ENCODE measurements around the gene MACC1. TPM values are rescaled to one million over a fixed set of nuclear protein-coding genes. Genes with fewer than 3 reads are reported as not detected.

Gene MACC1, protein sequence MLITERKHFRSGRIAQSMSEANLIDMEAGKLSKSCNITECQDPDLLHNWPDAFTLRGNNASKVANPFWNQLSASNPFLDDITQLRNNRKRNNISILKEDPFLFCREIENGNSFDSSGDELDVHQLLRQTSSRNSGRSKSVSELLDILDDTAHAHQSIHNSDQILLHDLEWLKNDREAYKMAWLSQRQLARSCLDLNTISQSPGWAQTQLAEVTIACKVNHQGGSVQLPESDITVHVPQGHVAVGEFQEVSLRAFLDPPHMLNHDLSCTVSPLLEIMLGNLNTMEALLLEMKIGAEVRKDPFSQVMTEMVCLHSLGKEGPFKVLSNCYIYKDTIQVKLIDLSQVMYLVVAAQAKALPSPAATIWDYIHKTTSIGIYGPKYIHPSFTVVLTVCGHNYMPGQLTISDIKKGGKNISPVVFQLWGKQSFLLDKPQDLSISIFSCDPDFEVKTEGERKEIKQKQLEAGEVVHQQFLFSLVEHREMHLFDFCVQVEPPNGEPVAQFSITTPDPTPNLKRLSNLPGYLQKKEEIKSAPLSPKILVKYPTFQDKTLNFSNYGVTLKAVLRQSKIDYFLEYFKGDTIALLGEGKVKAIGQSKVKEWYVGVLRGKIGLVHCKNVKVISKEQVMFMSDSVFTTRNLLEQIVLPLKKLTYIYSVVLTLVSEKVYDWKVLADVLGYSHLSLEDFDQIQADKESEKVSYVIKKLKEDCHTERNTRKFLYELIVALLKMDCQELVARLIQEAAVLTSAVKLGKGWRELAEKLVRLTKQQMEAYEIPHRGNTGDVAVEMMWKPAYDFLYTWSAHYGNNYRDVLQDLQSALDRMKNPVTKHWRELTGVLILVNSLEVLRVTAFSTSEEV
- 0.04 TPM for polyA plus RNA-seq (ENCODE audit: insufficient read length)

DNA sequence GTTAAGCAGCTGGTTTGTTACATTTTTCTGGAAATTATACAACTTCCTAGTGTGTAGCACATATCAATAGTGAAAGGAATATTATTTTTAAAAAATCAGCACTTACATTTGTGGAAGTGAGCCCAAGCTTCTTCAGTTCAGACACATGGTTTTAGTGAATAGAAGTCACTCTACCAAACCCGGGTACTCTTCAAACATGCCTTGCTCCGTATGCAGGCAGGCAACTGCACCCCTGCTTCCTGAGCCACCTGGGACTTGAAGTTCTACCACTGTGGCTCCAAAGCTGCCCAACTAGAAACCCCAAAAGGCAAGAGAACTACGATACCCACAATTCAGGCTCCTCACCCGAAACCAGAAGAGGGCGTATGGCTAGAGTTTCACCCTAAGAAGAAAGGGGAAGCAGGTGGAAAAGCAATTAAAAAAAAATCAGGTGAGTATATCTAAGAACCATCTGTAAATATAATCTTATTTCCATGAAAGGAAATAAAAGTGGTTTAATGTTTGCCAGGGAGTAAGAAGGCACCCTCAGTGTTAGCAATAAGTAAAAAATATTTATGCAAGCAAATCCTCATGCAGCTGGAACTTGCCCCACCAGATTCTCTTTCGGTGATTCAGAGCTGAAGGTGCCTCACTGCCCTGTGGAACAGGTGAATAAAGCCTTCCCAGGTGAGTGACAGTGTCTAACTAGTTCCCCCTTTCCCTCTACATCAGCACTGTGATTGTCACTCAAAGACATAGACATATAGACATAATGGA lies at the start of gene MACC1:
Gene MACC1, minus strand, starts transcription at position 192 of the 756 bp plus-strand sequence. CDS start 55,522 bp downstream, outside the sequence.
- DNase-seq (ENCODE audit: low read depth): no peak

DNA sequence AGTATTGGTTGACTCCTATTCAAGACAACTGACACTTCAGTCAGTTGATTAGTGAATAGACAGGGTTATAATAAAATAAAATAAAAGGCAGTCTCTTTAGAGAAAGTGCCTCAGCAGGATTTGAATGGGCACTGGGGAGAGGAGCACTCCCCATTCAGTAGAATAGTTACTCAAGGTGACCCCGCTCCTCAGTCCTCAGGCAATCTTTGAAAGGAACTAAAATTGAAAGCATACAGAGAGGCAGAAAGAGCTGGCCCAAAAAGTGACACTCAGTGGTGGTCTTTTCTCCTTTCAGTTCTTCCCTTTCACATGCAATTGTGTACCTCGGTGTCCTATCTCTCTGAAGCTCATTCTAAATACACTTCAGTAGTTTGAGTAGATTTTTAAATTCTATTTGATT lies 47.4 kb upstream of the MACC1 start:
- DNase-seq (ENCODE audit: low read depth): no peak

DNA sequence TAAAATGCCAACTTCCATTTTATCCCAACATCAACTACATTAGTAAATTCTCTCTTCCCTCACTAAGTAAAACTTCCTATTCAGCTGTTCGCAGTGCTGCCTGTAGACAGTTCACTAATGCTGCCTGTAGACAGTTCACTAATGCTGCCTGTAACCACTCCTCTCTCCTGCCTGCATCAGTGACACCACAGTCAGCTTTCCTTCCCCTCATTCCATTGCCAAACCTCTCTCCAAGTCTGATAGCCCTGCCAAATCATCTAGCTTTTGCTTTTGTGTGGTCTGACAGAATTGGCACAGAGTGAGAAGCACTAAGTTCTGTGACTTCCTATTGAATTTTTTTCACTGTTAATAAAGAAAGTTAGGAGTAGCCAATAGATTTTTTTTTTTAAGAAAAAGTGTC lies 43.0 kb upstream of the MACC1 start:
- DNase-seq (ENCODE audit: low read depth): no peak

DNA sequence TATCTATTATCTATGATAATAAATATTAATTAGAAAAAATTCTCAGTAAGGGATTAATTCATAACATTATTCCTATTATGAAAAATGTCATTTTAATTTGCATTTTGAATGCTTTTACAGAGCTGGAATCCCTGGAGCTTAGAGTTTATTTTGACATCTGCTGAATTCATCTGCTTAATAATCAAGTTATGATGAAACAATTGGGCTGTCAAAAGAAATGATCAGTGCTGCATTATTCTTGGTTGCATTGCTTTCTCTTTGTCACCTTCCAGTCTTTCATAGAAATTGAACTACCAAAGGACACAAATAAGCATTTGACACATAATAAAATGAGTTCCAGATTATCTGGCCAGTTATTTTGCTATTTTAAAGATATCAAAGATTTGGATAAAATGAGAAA lies 40.0 kb upstream of the MACC1 start:
- DNase-seq (ENCODE audit: low read depth): no peak

DNA sequence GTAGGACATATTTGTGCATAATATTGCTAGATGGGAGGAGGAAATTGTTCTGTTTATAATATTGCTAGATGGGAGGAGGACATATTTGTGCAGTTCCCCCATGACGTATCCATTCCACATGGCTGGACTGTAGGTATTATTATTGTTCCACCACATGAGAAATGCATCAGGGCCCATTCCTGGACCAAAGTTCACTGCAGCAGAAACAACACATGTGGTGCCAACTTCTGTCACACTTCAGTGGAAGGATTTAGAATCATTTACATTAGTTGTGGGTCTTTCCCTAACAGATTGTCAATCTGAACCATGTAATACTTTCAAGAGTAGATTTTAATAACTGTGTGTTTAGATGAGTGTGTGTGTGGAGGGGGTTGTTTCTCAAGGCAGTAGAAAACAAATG lies 32.7 kb upstream of the MACC1 start:
- DNase-seq (ENCODE audit: low read depth): no peak

DNA sequence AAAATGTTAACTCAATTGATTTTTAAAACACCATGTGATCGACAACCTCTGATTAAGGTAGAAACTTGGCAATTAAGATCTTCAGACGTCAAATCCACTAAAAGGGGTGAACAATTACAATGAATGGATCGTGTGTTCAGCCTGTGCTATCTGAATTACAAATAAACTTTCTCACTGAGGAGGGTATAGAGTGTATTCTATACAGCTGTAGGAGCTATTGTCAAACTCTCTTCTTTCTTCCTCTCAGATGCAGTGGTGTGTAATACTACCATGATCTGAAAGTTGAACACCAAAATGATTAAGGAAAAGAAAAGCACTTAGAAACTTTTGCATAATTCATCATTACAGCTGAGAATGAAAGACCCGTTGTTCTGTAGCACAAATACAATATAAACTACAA lies 32.2 kb upstream of the MACC1 start:
- DNase-seq (ENCODE audit: low read depth): no peak

DNA sequence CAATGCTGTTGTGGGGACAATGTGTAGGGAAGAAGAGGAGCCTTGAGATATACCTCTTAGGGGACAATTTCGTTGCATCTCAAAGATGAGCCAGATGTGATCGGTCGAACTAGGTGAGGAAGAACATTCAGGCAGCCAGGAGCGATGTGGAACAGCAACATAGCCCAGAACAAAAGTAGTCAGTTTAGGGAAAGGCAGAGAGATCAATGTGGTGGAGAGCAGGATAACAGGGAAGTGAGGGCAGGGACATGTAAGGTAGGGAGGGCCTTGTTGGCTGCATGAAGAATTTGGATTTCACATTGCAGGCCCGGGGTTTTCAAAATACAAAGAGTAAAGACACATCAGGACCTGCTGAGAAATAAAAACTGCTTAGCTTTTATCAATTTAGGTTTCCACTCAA lies 29.1 kb upstream of the MACC1 start:
- no peak for DNase-seq (ENCODE audit: low read depth)

DNA sequence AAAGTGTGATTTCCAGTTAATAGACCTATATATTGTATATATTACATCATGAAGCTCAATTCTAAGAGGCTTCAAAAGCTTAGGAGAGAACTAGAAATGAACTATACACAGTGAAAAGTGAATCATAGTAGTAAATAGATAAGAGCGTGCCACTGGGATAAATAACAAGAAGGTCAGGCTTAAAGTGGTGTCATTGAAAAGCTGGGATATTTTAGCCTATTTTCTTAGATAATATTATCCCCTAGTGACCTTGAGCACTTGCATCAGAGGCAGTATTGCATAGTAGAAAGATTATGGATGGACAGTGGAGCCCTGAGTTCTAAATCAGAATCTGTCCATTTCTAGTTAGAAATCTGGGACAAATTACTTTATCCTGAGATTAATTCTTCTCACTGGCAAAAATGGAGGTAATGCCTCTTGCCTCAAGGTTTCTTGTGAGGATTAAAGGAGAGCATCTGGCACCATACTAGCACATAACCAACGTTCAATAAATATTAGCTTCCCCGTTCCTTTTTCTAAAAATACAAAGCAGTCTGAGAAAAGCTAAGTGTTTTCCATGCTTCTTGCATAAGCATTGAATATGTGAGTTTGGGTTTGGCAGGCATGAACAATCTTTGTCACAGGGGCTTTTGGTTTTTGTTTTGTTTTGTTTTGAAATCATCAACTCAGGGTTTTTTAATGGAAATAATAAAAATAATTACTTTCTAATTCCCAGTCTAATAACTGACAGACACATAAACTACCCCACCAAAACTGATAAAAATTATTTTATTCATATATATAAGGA lies 27.3 kb upstream of the MACC1 start:
- no peak for DNase-seq (ENCODE audit: low read depth)

DNA sequence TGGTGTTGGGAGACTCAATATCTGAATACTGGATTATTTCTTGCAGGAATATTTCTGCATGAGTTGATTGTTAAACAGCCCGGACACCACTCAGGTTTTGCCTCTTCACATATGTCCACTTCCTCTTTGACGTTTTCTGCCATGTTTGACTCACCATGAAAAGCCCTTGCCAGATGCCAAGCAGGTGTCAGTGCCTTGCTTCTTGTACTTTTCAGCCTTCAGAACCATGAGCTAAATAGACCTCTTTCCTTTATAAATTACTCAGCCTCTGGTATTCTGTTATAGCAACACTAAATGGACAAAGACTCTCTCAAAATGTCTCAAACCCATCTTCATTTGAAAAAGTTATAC lies 24.7 kb upstream of the MACC1 start:
- no peak for DNase-seq (ENCODE audit: low read depth)

DNA sequence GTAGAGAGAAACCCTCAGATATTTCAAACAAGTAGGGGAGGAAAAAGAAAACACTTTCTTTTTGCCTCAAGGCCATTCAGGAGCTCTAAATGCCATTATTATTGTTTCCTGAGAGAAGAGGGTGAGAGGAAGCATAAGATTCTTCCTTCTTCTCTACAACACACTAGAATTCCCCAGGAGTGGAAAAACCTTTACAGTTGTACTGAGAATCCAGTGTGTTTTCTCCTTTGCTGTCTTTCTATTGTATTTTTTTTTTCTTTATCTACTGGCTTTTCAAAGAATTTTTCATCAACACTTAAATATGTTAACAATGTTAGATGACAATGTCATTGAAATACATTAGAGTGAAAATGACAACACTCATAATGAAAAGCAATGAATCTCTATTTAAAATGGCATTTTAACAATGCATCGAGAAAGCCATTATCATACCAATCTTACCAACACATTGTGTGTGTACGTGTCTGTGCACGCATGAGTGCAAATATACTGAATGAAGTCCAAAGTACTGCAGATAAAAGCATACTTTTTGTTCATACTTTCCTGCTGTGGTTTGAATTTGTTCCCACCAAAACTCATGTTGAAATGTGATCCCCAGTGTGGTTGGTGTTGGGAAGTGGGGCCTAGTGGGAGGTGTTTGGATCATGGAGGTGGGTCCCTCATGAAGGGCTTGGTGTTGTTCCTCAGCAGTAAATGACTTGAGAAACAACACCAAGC lies 24.2 kb upstream of the MACC1 start:
- DNase-seq (ENCODE audit: low read depth): no peak

DNA sequence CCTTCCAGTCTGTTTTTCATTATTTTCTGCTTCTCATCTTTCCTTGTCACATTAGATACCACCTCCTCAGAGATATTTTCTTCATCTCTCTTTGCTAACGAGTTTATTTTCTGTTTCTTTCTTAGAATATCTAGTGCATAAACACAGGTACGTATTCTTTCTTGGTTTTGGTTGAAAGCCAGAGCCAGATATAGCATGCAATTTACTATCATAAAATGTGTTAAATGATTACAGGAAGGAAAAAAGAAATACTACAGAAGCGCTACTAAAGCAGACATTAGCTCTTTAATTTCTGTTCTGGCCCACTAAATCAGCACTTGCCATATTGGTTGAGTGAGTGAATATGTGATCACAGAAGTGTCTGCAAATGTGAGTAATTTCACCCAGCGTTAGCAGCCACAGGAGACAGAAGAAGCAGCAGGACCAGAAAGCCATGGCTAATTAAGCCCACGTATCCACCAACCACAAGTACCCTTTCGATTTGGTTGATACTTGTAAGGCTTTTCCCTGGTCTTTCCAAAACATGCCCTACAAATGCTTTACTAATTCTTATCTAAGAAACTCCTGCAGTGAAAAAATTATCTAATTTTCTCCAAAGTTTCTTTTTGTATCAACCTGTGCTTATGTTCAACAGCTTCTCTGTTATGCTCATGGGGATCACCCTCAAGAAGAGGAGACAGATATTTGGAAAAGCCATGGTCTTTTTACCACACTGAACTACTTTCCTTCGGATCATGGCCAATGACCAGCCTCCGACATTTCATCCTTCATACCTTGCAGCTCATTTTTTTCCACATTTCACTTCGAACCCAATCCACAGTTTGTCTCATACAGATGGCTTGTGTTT lies 23.1 kb upstream of the MACC1 start:
- no peak for DNase-seq (ENCODE audit: low read depth)

DNA sequence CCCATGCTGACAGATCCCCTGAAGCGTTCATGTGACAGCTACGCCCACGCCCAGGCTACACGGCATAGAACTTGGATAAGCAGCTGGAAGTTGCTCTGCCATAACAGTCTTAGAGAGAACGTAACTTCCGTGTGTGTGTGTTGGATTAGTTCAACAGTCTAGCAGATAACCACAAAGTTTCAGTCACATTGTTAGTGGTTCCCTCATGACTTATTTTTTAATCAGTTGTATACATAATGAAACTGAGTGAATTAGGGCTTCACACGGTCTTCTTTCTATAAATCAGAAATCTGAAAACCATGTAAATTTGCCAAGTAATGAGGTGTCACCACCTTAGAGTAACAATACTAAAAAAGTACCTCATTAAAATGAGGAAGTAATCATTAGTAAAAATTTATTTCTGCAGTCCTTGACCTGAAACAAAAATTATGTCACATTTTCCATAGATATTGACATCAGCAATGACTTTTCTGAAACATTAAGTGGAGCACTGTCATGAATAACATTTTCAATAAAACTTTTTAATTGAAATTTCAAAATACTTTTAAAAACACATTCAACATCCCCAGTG lies 21.7 kb upstream of the MACC1 start:
- DNase-seq (ENCODE audit: low read depth): no peak

DNA sequence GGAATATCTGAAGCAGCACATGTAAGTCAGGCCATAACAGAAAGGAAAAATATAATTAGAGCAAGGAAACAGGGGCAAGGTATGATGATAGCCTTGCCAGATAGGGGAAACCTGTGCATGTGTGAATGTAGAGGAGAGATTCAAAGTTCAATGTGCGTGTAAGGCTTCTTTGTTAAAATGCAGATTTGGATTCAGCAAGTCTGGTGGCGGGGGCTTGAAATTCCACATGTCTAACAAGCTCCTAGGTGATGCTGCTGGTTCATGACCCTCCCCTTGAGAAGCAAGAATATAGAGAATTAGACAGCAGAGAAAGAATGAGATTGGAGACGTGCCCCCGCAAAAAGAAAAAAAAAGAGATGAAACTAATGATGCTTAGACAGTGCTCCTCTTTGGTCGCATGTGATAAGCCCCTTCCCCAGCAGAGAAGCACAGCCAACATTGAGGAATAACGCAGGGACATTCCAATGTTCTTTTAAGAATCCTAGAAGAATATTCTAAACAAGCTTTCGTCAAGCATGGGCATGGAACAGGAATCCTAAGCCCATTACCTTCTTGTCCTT lies 21.1 kb upstream of the MACC1 start:
- DNase-seq (ENCODE audit: low read depth): no peak

DNA sequence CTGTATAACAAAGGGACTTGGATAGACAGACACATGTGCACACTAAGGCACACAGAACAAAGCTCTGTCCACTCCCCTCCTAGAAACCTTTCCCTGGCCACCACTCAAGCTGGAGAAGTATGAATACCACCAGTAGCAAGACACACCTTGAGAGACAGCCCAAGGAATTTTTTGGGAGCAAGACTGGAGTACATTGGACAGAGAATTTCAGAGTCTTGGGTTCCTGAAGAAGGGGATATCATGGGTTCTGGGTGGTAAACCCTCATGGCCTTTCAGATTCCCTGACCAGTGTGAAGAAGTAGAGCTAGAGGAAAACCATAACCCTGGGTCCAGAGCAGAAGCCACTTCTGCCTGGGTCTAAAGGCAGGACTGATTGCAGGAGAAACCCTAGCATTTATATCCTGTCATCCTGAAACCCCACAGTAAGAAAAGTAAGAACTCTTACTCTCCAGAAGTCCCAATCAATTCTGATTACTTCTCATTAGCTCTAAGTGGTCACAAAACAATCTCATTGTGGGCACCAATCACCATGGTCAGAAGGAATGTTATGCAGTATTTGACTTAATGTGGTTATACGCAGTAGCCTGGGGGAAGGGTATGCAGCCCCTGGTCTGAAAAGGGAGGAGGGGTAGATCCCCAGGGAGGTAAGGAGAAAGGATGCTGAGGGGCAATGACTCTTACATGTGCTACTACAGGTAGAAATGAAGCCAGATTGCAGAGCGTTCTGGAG lies 20.4 kb upstream of the MACC1 start:
- no peak for DNase-seq (ENCODE audit: low read depth)

DNA sequence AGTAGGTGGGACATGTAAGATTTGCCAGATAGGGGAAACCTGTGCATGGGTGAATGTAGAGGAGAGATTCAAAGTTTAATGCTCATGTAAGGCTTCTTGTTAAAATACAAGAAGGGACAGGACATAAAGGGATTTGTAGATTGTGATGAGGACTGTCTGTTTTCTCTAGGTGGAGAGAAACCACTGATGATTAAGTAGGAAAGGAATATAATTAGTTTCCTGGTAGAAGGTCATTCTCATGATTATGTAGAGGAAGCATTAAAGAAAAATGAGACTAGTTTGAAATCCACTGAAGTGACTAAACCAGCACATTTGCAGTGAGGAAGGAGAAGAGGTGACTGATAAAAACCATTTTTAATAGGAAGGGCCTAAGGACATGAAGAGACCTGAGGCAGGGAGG lies 19.6 kb upstream of the MACC1 start:
- DNase-seq (ENCODE audit: low read depth): no peak

DNA sequence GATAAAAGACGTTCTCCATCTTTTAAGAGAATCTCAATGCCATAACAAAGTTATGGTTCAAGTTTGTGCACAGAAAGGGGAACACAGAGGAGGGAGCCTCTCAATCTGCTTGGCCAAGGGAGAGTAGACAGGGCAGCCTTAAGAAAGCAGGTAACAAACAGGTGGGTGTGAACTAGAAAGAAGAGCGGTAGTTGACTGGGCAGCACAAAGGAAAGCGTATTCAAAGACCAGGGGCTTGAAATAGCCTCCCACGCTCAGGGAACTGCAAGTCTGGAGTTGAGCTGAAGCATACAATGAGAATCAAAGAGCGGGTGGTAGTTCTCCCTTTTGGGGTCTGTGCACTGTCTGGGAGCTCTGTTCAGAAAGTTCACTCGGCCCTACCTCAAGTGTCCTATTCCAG lies 18.9 kb upstream of the MACC1 start:
- DNase-seq (ENCODE audit: low read depth): no peak

DNA sequence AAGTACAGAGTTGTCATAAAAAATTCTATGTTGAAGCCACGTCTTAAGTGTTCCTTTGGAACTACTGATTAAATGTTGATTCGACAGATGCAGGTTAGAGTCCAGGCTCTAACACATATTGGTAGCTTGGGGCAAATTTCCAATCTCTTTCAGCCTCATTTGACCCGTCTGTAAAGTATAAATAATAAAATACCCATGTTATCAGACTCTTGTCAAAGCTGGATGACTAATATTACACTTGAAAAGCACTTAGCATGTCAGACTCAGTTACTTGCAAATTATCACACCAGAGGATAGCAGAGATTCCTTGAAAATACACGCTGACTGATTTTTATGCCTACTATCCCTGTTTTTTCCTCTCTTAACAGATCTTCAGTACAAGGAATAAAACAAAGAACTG lies 18.1 kb upstream of the MACC1 start:
- no peak for DNase-seq (ENCODE audit: low read depth)

DNA sequence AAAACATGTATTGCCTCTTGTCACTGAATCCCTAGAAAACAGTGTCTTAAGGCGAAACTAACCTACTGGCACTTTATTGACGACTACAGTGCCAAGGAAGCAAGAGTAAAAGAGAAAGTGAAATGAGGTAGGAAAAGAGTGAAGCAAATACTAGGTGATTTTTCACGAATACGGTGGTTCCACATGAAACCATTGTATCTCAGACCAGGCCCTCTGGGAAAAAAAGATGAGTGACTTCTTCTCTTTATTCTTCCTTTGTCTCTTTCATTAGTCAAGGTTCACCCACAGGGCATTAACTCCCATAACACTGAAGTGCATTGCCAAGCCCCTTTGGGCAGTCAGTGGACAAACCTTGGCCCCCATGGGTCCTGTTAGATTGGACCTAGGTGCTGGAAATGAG lies 16.2 kb upstream of the MACC1 start:
- DNase-seq (ENCODE audit: low read depth): no peak

DNA sequence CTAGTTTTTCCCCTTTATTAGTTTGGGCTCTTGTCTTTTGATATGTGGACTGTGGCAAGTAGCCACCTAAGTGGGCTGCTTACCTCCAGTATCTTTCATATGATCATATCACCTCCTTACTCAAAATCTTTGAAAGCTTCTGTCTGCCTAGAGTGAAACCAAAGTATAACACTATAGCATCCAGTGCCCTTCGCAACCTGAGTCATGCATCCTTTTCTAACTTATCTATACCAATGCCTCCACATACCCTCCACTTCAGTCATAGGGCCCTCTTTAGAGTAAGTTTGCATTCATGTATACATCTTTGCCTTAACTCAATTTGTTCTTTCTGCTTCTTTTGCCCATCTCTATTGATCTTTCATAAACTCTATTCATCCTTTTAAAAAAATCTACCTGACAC lies 15.7 kb upstream of the MACC1 start:
- DNase-seq (ENCODE audit: low read depth): no peak
